Lower lobe of right lung (tissue), 2 donors: Measurements from ENCODE around the gene PPFIA4. TPM values are rescaled to one million over a fixed set of nuclear protein-coding genes. Genes with fewer than 3 reads are reported as not detected.
"Not testable (repeated sequence)": the region's sequence is repeated elsewhere in the genome, so short reads cannot be mapped to it uniquely, and the experiment has no call there.

ENCODE experiments used
- ATAC-seq, 2 donors: fragments of 200-7000 bp; cut with Tn5 transposase; one replicate each; pipeline ENCODE4 v1.9.1; 2020 to 2022; ENCODE audit warnings: mild to moderate bottlenecking in 2 of 2, moderate library complexity in 2 of 2
- DNase-seq: peaks from one replicate; pipeline ENCODE4 v3.0.0-alpha.2; 2020
- H3K27ac ChIP-seq: fragments of 200-600 bp; one replicate; pipeline ENCODE4 v1.8.0; 2022
- H3K27me3 ChIP-seq: fragments of 200-600 bp; one replicate; pipeline ENCODE4 v1.8.0; 2022; ENCODE audit warnings: low read depth
- H3K36me3 ChIP-seq: fragments of 200-600 bp; one replicate; pipeline ENCODE4 v1.8.0; 2022; ENCODE audit warnings: mild to moderate bottlenecking
- H3K4me1 ChIP-seq: fragments of 200-600 bp; one replicate; pipeline ENCODE4 v1.8.0; 2022
- H3K4me3 ChIP-seq: fragments of 200-600 bp; one replicate; pipeline ENCODE4 v1.8.0; 2022; ENCODE audit warnings: mild to moderate bottlenecking
- H3K9me3 ChIP-seq: fragments of 200-600 bp; one replicate; pipeline ENCODE4 v1.8.0; 2022
- intact Hi-C: fragments of 100-400 bp; cut with DNase I; formaldehyde crosslinking; loops from one replicate; pipeline ENCODE4 v1.11.0; 2022
- total RNA-seq: library from RNA; stranded (reverse); fragmentation: NEBNext Ultra II Directional; extraction: Animal tissue kit (Norgen Biotek cat#: 25700); gene quantifications from one replicate; pipeline ENCODE4 v1.2.1, GENCODE V29; 2021
- TF ChIP-seq, protein P1 (sequence below): fragments of 200-600 bp; IDR thresholded peaks from one replicate; pipeline ENCODE4 v1.8.0; 2022; ENCODE audit warnings: antibody characterized with exemption, mild to moderate bottlenecking
- donor health status: DM: no; HTN: yes; CAD: no; lungs with severe emphysema.

PPFIA4 gene
- total RNA-seq, 1 donor from 2014 or later, result 1.3 TPM

DNA sequence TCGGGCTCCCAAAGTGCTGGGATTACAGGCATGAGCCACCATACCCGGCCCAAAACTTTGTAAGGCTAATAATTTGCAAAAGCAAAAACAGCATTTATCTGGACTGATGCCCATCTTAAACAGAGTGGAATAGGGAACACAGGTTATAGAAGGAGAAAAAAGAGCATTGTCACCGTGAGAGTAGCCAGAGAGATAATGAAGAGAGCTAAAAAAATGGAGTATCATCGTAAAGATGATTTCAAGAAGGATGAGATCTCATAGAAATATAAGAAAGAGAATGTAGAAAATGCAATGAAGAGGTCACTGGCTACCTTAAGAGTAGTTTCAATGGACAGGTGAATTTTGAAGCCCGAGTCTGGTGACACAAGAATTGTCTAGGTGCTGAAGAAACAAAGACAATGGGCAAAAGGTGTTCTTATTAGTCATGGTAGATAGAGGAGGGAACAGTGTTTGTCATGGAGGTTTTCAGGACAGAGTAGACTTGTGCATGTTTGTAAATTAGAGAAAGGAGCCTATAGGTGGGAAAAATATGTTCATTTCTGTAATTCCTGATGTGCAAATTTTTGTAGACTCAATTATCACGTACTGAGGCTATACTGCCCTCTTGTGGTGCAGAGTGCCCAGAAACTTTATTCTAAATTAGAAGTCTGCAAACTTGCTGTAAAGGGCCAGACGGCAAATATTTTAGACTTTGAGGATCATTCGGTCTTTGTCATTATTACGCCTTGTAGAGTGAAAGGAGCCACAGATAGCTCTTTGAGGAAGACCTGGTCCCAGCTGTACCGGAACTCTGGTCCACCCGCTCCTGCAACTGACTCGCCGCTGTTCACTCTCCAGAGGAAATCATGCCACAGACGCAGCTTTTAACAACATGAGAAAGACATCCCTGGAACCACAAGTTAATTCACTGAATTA, 27.2 kb upstream of the PPFIA4 start:
- DNase-seq, result no peak
- ATAC-seq, result peak; percentile 55 to 70

DNA sequence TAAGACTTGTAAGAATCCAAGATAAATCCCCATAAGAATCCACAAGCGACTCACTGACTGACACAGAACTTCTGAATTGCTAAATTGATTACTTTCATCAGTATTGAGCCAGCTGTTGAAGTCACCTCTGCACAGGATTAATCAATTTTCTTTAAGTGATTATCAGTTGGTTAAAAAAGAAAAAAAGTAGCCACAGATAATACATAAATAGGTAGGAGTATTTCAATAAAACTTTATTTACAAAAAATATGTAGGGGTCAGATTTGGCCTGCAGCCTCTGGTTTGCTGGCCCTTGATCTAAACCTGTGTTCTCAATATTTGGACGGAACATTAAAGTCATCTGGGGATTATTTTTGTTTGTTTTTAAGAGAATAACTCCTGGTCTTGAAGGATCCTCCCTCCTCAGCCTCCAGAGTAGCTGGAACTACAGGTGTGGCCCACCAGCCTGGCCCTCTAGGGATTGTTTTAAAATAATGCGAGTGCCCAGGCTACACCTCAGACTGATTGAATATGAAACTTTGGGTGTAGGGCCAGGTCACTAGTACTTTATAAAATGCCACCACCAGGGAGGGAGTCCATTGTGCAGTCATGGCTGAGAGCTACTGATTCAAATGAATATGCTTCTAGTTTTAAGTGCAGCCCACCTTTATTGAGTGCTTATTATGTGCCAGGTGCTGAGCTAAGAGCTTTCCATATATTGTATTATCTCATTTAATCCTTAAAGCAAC, 25.9 kb upstream of the PPFIA4 start:
- Histone ChIP-seq H3K27me3 (peaks cover 5% of the 10 kb centered on the region), H3K27ac (no peak overlapping the region), H3K9me3 (no peaks in the 10 kb centered on the region), H3K36me3 (no peaks in the 10 kb centered on the region), H3K4me3 (no peak overlapping the region), H3K4me1 (peaks cover 5% of the 10 kb centered on the region)
- ATAC-seq (no peak), DNase-seq (no peak)
- TF ChIP-seq, protein P1, sequence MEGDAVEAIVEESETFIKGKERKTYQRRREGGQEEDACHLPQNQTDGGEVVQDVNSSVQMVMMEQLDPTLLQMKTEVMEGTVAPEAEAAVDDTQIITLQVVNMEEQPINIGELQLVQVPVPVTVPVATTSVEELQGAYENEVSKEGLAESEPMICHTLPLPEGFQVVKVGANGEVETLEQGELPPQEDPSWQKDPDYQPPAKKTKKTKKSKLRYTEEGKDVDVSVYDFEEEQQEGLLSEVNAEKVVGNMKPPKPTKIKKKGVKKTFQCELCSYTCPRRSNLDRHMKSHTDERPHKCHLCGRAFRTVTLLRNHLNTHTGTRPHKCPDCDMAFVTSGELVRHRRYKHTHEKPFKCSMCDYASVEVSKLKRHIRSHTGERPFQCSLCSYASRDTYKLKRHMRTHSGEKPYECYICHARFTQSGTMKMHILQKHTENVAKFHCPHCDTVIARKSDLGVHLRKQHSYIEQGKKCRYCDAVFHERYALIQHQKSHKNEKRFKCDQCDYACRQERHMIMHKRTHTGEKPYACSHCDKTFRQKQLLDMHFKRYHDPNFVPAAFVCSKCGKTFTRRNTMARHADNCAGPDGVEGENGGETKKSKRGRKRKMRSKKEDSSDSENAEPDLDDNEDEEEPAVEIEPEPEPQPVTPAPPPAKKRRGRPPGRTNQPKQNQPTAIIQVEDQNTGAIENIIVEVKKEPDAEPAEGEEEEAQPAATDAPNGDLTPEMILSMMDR, result no peak
- intact Hi-C loops, result no loop called here

More for the DNA sequence above, 27.2 kb upstream of the PPFIA4 start:
- no peaks in the 10 kb centered on the region for H3K36me3 ChIP-seq
- H3K4me3 ChIP-seq, result no peak overlapping the region
- intact Hi-C loops, result no loop called here
- H3K27ac ChIP-seq, result no peak overlapping the region
- H3K4me1 ChIP-seq, result peaks cover 5% of the 10 kb centered on the region
- TF ChIP-seq, protein P1, result peak; percentile 81
- peaks cover 5% of the 10 kb centered on the region for H3K27me3 ChIP-seq
- H3K9me3 ChIP-seq, result no peaks in the 10 kb centered on the region

DNA sequence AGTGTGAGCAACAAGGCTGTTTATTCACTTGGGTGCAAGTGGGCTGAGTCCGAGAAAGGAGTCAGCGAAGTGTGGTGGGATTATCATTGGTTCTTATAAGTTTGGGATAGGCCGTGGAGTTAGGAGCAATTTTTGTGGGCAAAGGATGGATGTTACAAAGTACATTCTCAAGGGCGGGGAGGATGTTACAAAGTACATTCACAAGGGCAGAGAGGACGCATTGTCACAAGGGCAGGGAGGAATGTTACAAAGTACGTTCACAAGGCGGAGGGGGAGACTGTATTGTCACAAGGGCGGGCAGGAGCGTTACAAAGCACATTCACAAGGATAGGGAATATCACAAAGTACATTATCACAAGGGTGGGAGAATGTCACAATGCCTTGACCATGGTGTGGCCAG, 24.3 kb upstream of the PPFIA4 start:
- no peak overlapping the region for H3K4me3 ChIP-seq
- peaks cover 5% of the 10 kb centered on the region for H3K4me1 ChIP-seq
- H3K36me3 ChIP-seq, result no peaks in the 10 kb centered on the region
- no peaks in the 10 kb centered on the region for H3K27me3 ChIP-seq
- TF ChIP-seq, protein P1, result no peak
- no peaks in the 10 kb centered on the region for H3K9me3 ChIP-seq
- ATAC-seq, result no peak
- H3K27ac ChIP-seq, result no peak overlapping the region
- intact Hi-C loops, result no loop called here
- DNase-seq, result no peak

DNA sequence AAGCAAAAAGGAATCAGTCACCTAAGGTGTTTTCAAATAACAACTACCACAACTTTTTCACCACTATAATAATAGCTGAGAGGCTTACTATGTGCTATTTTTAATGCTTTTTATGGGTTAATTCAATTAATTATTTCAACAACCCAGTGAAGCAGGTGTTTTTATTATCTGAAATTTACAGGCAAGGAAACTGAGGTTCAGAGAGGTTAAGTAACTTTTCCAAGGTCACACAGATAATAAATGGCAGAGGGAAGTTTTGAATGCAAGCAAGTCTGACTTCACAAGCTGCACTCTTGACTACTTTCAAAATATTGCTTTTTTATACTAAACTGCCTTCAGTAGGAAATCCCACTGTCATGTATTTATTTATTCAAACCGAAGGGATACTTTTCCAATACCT, 23.3 kb upstream of the PPFIA4 start:
- Histone ChIP-seq H3K36me3 (no peaks in the 10 kb centered on the region), H3K4me3 (no peak overlapping the region), H3K27me3 (no peaks in the 10 kb centered on the region), H3K27ac (no peak overlapping the region), H3K4me1 (peaks cover 5% of the 10 kb centered on the region), H3K9me3 (no peaks in the 10 kb centered on the region)
- DNase-seq, result no peak
- TF ChIP-seq, protein P1, result no peak
- intact Hi-C loops, result no loop called here
- no peak for ATAC-seq

DNA sequence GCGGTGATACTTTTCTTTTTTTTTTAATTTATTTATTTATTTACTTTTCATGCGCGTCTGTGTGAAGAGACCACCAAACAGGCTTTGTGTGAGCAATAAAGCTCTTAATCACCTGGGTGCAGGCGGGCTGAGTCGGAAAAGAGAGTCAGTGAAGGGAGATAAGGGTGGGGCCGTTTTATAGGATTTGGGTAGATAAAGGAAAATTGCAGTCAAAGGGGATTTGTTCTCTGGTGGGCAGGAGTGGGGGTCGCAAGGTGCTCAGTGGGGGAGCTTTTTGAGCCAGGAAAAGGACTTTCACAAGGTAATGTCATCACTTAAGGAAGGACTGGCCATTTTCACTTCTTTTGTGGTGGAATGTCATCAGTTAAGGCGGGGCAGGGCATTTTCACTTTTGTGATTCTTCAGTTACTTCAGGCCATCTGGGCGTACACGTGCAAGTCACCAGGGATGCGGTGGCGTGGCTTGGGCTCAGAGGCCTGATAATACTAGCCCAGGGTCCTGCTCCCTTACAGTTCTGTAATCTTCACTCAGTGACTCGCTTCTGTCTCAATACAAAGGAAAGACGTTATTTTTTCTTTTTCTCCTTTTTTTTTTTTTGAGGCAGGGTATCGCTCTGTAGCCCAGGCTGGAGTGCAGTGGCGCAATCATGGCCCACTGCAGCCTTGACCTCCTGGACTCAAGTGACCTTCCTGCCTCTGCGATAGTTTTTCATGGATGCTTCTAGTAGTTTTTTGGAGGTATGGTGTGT, 20.7 kb upstream of the PPFIA4 start:
- ATAC-seq, H3K27me3 ChIP-seq, H3K9me3 ChIP-seq, intact Hi-C loops: not testable (repeated sequence)
- Histone ChIP-seq H3K36me3 (peaks cover 20% of the 10 kb centered on the region), H3K27ac (peak overlapping the region; percentile 89), H3K4me3 (peak overlapping the region; percentile 97), H3K4me1 (peaks cover 19% of the 10 kb centered on the region)
- peak; percentile 48 for DNase-seq
